Activated CD4-positive, alpha-beta memory T cell treated with anti-CD3 and anti-CD28 coated beads for 36 hours (primary cell): ENCODE data around the gene CAPN3. TPM values are rescaled to one million over a fixed set of nuclear protein-coding genes. Genes with fewer than 3 reads are reported as not detected.

Experiments
- CTCF ChIA-PET: fragments of 350-600 bp; sonication (Branson Sonifier 250); formaldehyde crosslinking; loops from one replicate; lab custom pipeline; 2021; ENCODE audit warnings: antibody characterized with exemption, inconsistent platforms; lab: Charles Lee
- POLR2A ChIA-PET: fragments of 350-600 bp; sonication (Branson Sonifier 250); formaldehyde crosslinking; loops from one replicate; lab custom pipeline; 2021; ENCODE audit warnings: antibody characterized with exemption; lab: Charles Lee
- DNase-seq: peaks from one replicate; pipeline ENCODE4 v3.0.0-alpha.2; 2020
- H3K27ac Mint-ChIP-seq: one replicate; pipeline ENCODE4 v1.8.0; 2021; ENCODE audit warnings: mixed read lengths
- H3K27me3 Mint-ChIP-seq: one replicate; pipeline ENCODE4 v1.8.0; 2021; ENCODE audit warnings: mixed read lengths
- H3K36me3 Mint-ChIP-seq: one replicate; pipeline ENCODE4 v1.8.0; 2021; ENCODE audit warnings: mixed read lengths
- H3K4me1 Mint-ChIP-seq: one replicate; pipeline ENCODE4 v1.8.0; 2021; ENCODE audit warnings: low read depth, mixed read lengths
- H3K4me3 Mint-ChIP-seq: one replicate; pipeline ENCODE4 v1.8.0; 2021; ENCODE audit warnings: mild to moderate bottlenecking, mixed read lengths
- H3K9me3 Mint-ChIP-seq: one replicate; pipeline ENCODE4 v1.8.0; 2021; ENCODE audit warnings: mixed read lengths
- intact Hi-C: fragments of 100-400 bp; cut with micrococcal nuclease; formaldehyde crosslinking; loops from one replicate; pipeline ENCODE4 v1.15.1; 2023
- total RNA-seq, 2 experiments: library from RNA; stranded (reverse); gene quantifications; one replicate each; pipeline ENCODE4 v1.2.3, GENCODE V29; 2021

Gene CAPN3
- total RNA-seq, 2 experiments from 2014 or later: 2.2 to 2.7 TPM

- intact Hi-C loops: no loop called here
- H3K9me3 Mint-ChIP-seq: no peaks in the 10 kb centered on the region
- no peak for DNase-seq
- H3K27ac Mint-ChIP-seq: no peak overlapping the region
- H3K4me3 Mint-ChIP-seq: no peak overlapping the region
- no peaks in the 10 kb centered on the region for H3K4me1 Mint-ChIP-seq
- ChIA-PET CTCF (interaction anchor here (1.1 to 1.3 kb wide), 2 partner anchors 21 to 27 kb away, joined by 3 read pairs; no protein-coding TSS in a partner anchor), POLR2A (interaction anchor here (0.6 kb wide), 1 partner anchor 10 kb away, joined by 3 read pairs; no protein-coding TSS in a partner anchor)
- no peaks in the 10 kb centered on the region for H3K27me3 Mint-ChIP-seq
- H3K36me3 Mint-ChIP-seq: peaks cover 26% of the 10 kb centered on the region
Measured at GRCh38 chr15:42444415-42445063, 85.2 kb downstream of the CAPN3 start.

GRCh38 chr15:42445551-42445950 is 86.2 kb downstream of the CAPN3 start:
- Mint-ChIP-seq H3K27ac (no peak overlapping the region), H3K27me3 (no peaks in the 10 kb centered on the region), H3K9me3 (no peaks in the 10 kb centered on the region), H3K36me3 (peaks cover 32% of the 10 kb centered on the region), H3K4me3 (no peak overlapping the region), H3K4me1 (peaks cover 2% of the 10 kb centered on the region)
- intact Hi-C loops: no loop called here
- ChIA-PET CTCF (interaction anchor here (0.5 to 1.4 kb wide), 3 partner anchors 22 to 202 kb away, joined by 3 read pairs; no protein-coding TSS in a partner anchor), POLR2A (no interaction called here)
- no peak for DNase-seq

DNA sequence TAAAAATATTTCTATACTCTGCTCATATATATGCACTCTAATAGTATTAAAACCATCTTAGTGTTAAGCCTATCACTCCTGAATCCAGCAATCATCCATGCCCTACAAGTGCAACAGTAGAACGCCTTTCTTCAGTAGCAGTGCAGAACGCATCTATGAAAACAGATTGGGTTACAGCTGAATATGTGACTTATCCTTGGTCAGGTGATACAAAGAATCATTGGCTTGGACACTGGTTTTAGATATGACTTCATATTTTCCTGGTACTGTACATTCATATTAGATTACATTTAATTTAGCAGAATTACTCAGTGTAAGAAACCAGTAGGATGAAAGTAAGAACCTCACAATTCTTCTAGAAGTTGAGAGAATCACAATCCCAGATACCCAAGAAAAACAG is 88.3 kb downstream of the CAPN3 start:
- POLR2A ChIA-PET: no interaction called here
- H3K4me1 Mint-ChIP-seq: peaks cover 2% of the 10 kb centered on the region
- H3K27ac Mint-ChIP-seq: no peak overlapping the region
- H3K36me3 Mint-ChIP-seq: peaks cover 39% of the 10 kb centered on the region
- no peaks in the 10 kb centered on the region for H3K27me3 Mint-ChIP-seq
- no peak overlapping the region for H3K4me3 Mint-ChIP-seq
- DNase-seq: no peak
- no peaks in the 10 kb centered on the region for H3K9me3 Mint-ChIP-seq
- CTCF ChIA-PET: no interaction called here
- intact Hi-C loops: no loop called here

DNA sequence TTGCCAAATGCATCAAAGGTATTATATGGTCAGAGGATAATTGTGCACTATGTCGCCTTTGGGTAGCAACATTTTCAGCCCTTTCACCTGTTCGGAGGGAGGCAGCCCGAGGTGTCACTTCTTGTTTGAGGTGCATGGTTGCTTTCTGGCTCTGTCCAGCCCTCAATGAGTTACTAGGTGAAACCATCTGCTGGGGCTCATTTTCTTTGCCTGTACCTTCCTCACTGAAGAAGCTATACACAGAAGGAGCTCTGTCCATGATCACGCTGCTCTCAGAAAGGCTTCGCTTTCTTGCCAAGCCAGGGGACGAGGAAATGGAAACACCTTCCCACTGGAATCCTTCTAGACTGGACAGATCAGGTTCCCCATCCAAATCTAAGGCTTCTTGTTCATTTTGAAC is 89.0 kb downstream of the CAPN3 start:
- Mint-ChIP-seq H3K4me1 (peaks cover 2% of the 10 kb centered on the region), H3K27ac (no peak overlapping the region), H3K4me3 (no peak overlapping the region), H3K27me3 (no peaks in the 10 kb centered on the region), H3K36me3 (peaks cover 39% of the 10 kb centered on the region), H3K9me3 (no peaks in the 10 kb centered on the region)
- ChIA-PET CTCF (no interaction called here), POLR2A (no interaction called here)
- no peak for DNase-seq
- intact Hi-C loops: no loop called here

- Mint-ChIP-seq H3K36me3 (peaks cover 33% of the 10 kb centered on the region), H3K4me3 (no peak overlapping the region)
Measured at GRCh38 chr15:42449770-42450424, 90.6 kb downstream of the CAPN3 start.

DNA sequence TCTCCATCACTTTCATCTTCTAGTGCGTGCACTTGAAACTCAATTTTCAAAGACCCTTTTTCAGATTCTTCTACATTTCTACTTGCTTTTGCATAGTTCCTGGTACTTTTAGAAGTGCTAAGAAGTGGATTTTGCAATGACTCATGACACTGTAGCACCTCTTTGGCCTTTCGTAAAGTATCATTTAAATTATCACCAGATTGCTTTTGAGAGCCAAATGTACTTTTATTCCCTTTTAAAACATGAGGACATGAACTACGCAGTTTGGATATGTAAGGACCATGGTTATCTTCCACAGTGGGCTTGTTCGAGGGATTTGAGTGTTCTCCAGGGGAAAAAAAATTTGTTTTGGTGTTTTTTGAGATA is 91.1 kb downstream of the CAPN3 start:
- no peak for DNase-seq
- CTCF ChIA-PET: no interaction called here
- intact Hi-C loops: no loop called here
- peaks cover 29% of the 10 kb centered on the region for H3K36me3 Mint-ChIP-seq
- no peaks in the 10 kb centered on the region for H3K9me3 Mint-ChIP-seq
- peaks cover 2% of the 10 kb centered on the region for H3K4me1 Mint-ChIP-seq
- H3K27me3 Mint-ChIP-seq: no peaks in the 10 kb centered on the region
- no peak overlapping the region for H3K27ac Mint-ChIP-seq
- H3K4me3 Mint-ChIP-seq: no peak overlapping the region
- POLR2A ChIA-PET: no interaction called here

More at GRCh38 chr15:42449770-42450424, 90.6 kb downstream of the CAPN3 start:
- DNase-seq: no peak
- CTCF ChIA-PET: no interaction called here
- no peak overlapping the region for H3K27ac Mint-ChIP-seq
- H3K9me3 Mint-ChIP-seq: no peaks in the 10 kb centered on the region
- H3K4me1 Mint-ChIP-seq: peaks cover 2% of the 10 kb centered on the region
- intact Hi-C loops: no loop called here
- POLR2A ChIA-PET: no interaction called here
- no peaks in the 10 kb centered on the region for H3K27me3 Mint-ChIP-seq

DNA sequence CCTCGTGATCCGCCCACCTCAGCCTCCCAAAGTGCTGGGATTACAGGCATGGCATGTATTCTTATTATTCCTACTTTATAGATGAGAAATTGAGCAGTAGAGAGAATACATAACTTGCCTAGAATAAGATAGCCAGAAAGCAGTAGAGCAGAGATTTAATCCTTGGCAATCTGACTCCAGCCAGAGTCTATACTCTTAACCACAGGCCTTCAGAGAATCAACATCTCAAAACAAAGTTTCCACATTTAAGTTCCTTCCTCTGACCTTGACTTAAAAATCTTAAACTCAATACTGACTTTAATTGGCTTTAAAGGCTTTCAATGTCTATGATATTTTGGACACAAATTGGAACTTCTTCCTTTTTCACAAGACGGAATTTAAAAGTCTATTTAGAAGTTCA is 94.5 kb downstream of the CAPN3 start:
- Mint-ChIP-seq H3K27me3 (no peaks in the 10 kb centered on the region), H3K9me3 (no peaks in the 10 kb centered on the region), H3K4me3 (no peak overlapping the region), H3K27ac (no peak overlapping the region), H3K36me3 (peaks cover 21% of the 10 kb centered on the region), H3K4me1 (peaks cover 7% of the 10 kb centered on the region)
- DNase-seq: no peak
- intact Hi-C loops: no loop called here
- ChIA-PET POLR2A (no interaction called here), CTCF (no interaction called here)

DNA sequence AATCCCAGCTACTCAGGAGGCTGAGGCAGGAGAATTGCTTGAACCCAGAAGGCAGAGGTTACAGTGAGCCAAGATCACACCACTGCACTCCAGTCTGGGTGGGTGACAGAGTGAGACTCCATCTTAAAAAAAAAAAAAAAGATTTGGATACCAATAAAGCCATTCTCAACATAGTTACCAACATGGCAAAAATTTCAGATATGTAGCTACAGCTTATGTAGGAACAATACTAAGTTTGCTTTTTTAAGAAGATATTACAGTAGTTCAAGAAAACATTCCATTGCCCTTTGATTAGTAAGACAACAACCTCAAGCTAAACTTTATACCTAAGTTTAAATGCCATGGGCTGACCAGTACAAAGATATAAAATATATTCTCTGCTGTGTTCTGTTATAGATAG is 97.2 kb downstream of the CAPN3 start:
- Mint-ChIP-seq H3K4me1 (peaks cover 5% of the 10 kb centered on the region), H3K36me3 (peaks cover 3% of the 10 kb centered on the region), H3K4me3 (no peak overlapping the region), H3K27ac (no peak overlapping the region), H3K27me3 (no peaks in the 10 kb centered on the region), H3K9me3 (no peaks in the 10 kb centered on the region)
- POLR2A ChIA-PET: no interaction called here
- no peak for DNase-seq
- intact Hi-C loops: no loop called here
- CTCF ChIA-PET: interaction anchor here (0.7 to 1.2 kb wide), 3 partner anchors 16 to 915 kb away, joined by 3 to 4 read pairs (median 4); partner anchors contain the start of genes GANC, TMEM87A, TUBGCP4 and ZSCAN29

GRCh38 chr15:42456971-42457370 is 97.7 kb downstream of the CAPN3 start:
- Mint-ChIP-seq H3K4me1 (peaks cover 5% of the 10 kb centered on the region), H3K27me3 (no peaks in the 10 kb centered on the region), H3K4me3 (no peak overlapping the region), H3K36me3 (no peaks in the 10 kb centered on the region), H3K27ac (no peak overlapping the region), H3K9me3 (no peaks in the 10 kb centered on the region)
- POLR2A ChIA-PET: no interaction called here
- CTCF ChIA-PET: interaction anchor here (0.7 to 1.2 kb wide), 3 partner anchors 15 to 914 kb away, joined by 3 to 4 read pairs (median 4); partner anchors contain the start of genes GANC, TMEM87A, TUBGCP4 and ZSCAN29
- DNase-seq: no peak
- intact Hi-C loops: no loop called here

GRCh38 chr15:42457445-42458442 is 98.4 kb downstream of the CAPN3 start:
- H3K4me1 Mint-ChIP-seq: peaks cover 5% of the 10 kb centered on the region
- no peaks in the 10 kb centered on the region for H3K36me3 Mint-ChIP-seq
- no peak for DNase-seq
- ChIA-PET CTCF (no interaction called here), POLR2A (interaction anchor here (0.6 to 0.7 kb wide), 2 partner anchors 91 to 123 kb away, joined by 3 read pairs; no protein-coding TSS in a partner anchor)
- H3K27me3 Mint-ChIP-seq: no peaks in the 10 kb centered on the region
- no peak overlapping the region for H3K4me3 Mint-ChIP-seq
- H3K9me3 Mint-ChIP-seq: no peaks in the 10 kb centered on the region
- H3K27ac Mint-ChIP-seq: no peak overlapping the region
- intact Hi-C loops: no loop called here

GRCh38 chr15:42461261-42461660 is 102.0 kb downstream of the CAPN3 start:
- Mint-ChIP-seq H3K27ac (no peak overlapping the region), H3K9me3 (no peaks in the 10 kb centered on the region), H3K27me3 (no peaks in the 10 kb centered on the region), H3K36me3 (peaks cover 8% of the 10 kb centered on the region), H3K4me1 (peaks cover 5% of the 10 kb centered on the region), H3K4me3 (no peak overlapping the region)
- intact Hi-C loops: no loop called here
- POLR2A ChIA-PET: interaction anchor here (0.6 kb wide), 1 partner anchor 148 kb away, joined by 5 read pairs; no protein-coding TSS in a partner anchor
- CTCF ChIA-PET: interaction anchor here (1.0 kb wide), 1 partner anchor 34 kb away, joined by 3 read pairs; the partner anchor contains the start of gene SNAP23
- no peak for DNase-seq
